GM21381 (cell line): ENCODE results near the gene RTN4IP1.
A peak's percentile ranks its signal among the peaks of the same experiment; 100 is the strongest.

Source experiments
- ATAC-seq: cut with Tn5 transposase; IDR thresholded peaks from one replicate; pipeline ENCODE4 v1.9.1; 2021; ENCODE audit warnings: mild to moderate bottlenecking, moderate library complexity; ENCODE audit not compliant: unreplicated experiment

Gene RTN4IP1

GRCh38 chr6:106525107-106525881 lies 104.0 kb downstream of the RTN4IP1 start:
- peak; percentile 44 for ATAC-seq

- ATAC-seq = no peak
Measured at GRCh38 chr6:106522562-106523250, 106.6 kb downstream of the RTN4IP1 start.
